HG03432 (cell line): Measurements from ENCODE around the gene ZNF629.
A peak's percentile ranks its signal among the peaks of the same experiment; 100 is the strongest.

Experiments used
- ATAC-seq: cut with Tn5 transposase; IDR thresholded peaks from one replicate; pipeline ENCODE4 v1.9.1; 2021; ENCODE audit warnings: mild to moderate bottlenecking, moderate library complexity; ENCODE audit not compliant: unreplicated experiment

ZNF629 gene

DNA sequence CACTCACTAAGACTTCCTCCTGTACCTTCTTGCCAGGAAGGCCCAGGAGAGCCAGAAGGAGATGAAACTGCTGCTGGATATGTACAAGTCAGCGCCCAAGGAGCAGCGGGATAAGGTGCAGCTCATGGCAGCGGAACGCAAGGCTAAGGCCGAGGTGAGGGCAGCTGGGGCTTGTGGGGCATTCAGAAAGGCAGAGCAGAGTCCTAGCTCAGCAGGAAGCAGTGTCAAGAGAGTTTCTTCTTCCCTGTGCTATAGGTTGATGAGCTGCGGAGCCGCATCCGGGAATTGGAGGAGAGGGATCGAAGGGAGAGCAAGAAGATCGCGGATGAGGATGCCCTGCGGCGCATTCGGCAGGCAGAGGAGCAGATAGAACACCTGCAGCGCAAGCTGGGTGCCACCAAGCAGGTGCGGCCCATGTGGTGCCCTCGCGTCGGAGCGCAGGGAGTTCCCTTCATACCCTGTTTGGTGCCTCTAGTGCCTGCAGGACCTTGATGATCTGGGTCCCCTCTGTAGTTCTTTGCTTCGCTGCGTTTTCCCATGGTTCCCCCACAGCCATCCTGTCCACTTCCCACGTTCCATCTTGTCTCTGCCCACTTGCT is 18.3 kb downstream of the ZNF629 start:
- ATAC-seq: no peak

DNA sequence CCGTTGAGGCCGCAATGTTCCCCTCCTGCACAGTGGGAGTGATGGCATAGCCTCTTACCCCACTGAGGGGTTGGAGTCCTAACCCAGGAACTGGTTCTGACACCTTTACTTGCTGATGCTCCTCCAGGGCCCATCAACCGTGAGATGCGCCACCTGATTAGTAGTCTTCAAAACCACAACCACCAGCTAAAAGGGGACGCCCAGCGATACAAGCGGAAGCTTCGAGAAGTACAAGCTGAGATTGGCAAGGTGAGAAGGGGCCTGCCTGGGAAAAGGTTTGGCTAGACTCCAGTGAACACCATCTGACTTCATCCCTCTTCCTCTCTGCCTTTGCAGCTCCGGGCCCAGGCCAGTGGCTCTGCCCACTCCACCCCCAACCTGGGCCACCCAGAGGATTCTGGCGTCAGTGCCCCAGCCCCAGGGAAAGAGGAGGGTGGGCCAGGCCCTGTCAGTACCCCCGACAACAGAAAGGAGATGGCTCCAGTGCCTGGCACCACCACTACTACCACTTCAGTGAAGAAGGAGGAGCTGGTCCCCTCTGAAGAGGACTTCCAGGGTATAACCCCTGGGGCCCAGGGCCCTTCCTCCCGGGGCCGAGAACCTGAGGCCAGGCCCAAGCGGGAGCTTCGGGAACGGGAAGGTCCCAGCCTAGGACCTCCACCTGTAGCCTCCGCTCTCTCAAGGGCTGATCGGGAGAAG is 19.1 kb downstream of the ZNF629 start:
- ATAC-seq: no peak

DNA sequence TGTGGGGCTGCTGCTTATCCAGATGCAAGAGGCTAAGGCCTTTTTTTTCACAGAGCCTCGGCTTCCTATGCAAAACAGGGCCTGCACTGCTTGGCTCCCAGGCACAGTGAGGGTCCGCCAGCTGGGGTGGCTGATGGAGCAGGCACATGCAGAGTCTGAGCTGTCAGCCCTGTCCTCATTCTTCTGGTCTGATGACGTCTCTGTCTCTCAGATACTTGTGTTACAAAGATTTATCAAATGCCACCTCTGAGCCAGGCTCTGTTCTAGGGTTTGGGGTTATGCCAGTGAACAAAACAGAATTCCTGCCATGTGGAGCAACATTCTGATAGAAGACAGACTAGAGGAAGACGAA is 20.1 kb downstream of the ZNF629 start:
- no peak for ATAC-seq

DNA sequence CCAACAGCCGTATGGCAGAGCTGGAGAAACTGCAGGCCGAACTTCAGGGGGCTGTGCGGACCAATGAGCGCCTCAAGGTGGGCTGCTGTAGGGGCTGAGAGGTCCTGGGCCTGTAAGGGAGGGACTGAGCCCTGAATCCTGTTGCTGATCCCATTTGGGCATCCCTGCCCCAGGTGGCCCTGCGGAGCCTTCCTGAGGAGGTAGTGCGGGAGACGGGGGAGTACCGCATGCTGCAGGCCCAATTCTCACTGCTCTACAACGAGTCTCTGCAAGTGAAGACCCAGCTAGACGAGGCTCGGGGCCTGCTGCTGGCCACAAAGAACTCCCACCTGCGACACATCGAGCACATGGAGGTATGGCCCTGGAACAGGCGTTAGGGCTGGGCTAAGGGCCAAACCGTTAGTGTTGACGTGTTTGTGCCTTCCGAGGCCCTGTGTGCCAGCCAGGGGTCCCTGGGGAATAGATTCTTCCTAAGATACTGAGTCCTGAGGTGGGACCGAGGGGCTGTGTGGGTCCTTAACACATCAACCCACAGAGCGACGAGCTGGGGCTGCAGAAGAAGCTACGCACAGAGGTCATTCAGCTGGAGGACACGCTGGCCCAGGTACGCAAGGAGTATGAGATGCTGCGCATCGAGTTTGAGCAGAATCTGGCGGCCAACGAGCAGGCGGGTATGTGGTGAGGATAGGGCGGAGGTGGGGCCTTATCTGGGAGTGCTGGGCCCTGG is 20.6 kb downstream of the ZNF629 start:
- no peak for ATAC-seq

DNA sequence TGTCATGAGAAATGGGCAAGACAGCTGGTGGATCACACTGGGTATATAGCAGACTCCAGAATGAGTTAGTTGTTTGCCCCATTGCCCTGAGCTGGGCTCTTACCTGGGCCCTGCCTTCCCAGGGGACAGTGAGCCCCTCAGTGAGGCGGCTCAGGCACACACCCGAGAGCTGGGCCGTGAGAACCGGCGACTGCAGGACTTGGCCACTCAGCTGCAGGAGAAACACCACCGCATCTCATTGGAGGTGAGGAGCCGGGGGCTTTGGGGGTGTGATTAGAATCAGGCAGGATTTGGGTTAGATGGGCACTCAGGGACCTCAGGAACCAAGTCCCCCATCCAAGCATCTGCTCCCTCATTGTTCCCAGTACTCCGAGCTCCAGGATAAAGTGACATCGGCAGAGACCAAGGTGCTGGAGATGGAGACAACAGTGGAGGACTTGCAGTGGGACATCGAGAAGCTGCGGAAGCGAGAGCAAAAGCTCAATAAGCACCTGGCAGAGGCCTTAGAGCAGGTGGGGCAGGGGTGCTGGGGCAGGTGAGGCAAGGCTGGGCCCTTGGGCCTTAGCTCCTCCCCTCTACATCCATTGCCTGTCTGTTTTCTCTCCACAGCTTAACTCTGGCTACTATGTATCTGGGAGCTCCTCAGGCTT is 22.1 kb downstream of the ZNF629 start:
- ATAC-seq: no peak

DNA sequence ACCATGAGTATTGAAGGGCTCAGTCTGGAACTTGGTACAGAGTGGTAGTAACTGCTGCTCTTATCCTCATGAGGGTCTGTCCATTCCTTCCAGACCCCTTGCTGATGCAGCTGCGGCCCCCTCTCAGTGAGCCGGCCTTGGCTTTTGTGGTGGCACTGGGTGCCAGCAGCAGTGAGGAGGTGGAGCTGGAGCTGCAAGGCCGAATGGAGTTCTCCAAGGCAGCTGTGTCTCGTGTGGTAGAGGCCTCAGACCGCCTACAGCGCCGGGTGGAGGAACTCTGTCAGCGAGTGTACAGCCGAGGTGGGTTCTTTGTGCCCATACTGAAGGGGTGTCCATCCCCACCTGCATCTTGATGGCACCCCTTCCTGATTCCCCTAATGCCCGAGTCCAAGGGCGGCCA is 22.9 kb downstream of the ZNF629 start:
- no peak for ATAC-seq

DNA sequence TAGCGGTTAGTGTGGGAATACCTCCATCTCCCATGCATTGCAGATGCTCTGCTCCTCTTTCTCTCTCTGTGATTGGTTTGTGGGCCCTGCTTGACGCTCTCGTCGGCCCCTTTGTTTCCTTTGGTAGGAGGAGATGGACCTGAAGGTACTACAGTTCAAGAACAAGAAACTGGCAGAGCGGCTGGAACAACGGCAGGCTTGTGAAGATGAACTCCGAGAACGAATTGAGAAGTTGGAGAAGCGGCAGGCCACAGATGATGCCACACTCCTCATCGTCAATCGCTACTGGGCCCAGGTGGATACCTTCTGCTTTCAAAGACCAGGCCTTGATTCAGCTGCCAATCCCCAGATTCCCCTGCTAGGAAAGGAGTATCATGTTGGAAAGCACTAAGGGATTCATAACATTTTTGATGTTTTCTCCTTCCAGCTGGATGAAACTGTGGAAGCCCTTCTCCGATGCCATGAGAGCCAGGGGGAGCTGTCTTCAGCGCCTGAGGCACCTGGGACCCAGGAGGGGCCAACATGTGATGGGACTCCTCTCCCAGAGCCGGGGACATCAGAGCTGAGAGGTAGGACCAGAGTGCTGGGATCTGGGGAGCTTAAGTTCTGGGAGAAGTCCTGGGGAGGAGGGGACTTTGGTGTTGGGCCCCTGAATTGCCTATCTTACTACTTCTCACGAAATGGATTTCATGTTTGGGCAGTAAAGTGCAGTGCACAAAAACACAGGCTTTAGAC is 23.8 kb downstream of the ZNF629 start:
- no peak for ATAC-seq

DNA sequence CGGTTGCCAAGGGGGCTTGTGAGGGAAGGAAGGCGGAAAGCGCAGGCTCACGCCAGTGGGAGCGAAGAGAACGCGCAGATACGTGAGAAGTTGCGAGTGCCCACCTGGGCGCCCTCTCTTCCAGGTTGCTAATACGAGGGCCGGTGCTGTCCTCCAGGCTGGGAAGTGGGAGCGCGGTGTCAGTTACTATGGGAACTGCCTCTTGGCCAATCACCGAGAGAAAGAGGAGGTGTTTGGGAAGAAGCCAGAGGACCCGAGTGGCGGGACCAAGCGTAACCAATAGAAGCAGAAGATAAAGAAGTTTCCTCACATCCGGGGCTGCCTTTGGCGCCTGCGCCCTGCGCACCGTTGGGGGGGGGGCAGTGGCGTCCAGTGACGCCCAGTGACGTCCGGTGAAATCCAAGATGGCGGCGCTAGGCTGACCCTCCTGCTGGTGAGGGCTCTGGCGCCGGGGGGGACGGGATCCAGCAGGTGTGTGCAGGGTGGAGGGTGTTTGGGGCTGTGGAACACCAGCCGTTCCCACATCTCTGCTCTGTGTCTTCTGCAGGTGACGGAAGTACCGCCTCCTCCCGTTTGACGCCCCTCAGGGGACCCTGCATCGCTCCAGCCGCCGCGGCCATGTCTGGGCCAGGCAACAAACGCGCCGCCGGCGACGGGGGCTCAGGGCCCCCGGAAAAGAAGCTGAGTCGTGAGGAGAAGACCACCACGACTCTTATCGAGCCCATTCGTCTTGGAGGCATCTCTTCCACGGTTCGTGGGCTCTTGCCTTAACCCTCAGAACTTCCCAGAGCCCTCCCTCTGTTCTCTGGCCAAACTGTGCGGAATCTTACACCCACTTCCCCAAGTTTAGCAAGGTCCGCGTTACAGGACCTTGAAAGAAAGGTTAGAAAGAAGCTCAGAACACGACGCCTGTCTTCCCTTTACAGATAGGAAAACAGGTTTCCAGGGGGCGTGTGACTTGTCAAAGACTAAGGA is 24.8 kb downstream of the ZNF629 start, which contains the start of the genes CFAP119 and RNF40:
Gene CFAP119 (minus strand): TSS at position 135 of the 975 bp plus-strand sequence. CDS start 314 bp downstream, outside the sequence.
Gene RNF40 (plus strand): TSS at position 395 of the 975 bp plus-strand sequence. CDS start 224 bp downstream, at position 619.
- ATAC-seq: peak; percentile 87

DNA sequence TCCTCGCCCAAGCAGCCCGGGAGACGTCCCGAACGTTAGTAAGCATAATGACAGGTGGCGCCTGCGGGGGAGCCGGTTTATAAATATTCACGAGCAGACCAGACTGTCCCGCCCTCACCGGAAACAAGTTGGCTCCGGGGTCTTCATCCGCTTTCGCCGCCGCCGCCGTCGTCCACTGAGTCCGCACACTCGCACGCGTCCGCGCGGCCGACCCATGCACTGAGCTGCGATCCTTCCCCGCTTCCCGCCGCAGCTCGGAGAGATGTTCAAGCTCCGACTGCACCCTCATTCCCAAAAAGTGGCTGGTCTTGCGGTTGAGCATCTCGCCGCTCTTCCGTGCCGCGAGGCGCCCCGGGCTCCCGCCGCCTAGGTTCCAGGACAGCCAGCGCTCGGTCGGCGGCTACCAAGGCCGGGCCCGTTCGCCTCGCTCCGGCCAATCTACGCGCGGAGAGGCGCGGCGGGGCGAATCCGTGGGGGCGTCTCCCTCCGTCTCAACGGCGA is 25.5 kb downstream of the ZNF629 start:
- ATAC-seq: peak; percentile 39

DNA sequence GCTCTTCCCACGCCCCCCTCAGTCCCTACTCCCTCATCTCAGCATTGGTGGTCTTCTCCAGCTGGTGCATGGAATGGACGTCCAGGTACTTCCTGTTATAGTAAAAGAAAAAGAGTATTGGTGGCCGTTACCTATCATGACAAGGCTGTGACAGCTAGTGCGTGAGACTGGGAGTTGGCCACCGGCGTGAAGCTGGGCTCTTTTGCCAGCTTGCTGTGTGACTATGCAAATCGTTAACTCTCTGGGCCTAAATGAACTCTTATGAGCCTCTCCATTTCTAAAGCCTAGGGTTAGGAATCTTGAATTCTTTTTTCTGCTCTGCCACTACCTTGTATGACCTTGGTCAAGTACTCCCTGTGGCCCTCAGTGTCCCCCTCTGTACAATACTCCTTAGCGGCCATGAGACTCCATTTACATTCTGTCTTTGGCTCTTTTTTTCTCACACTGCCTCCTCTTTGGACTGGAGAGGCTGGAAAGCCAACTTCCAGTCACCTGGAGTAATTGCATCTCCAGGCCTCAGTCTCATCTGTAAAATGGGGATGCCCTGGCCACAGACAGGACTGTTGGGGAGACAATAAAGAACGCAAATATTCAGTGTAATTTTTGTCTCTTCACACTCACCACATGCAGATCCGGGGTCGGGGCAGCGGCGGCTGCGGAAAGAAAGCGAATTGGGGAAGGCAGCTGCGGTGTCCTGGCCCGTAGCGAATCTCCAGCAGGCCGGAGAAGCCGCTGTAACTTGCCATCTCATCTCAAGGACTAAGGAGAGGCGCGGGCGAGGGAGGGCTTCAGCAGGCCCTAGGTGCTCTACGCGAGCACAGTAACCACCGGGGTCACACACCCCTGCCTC is 26.2 kb downstream of the ZNF629 start:
- no peak for ATAC-seq

DNA sequence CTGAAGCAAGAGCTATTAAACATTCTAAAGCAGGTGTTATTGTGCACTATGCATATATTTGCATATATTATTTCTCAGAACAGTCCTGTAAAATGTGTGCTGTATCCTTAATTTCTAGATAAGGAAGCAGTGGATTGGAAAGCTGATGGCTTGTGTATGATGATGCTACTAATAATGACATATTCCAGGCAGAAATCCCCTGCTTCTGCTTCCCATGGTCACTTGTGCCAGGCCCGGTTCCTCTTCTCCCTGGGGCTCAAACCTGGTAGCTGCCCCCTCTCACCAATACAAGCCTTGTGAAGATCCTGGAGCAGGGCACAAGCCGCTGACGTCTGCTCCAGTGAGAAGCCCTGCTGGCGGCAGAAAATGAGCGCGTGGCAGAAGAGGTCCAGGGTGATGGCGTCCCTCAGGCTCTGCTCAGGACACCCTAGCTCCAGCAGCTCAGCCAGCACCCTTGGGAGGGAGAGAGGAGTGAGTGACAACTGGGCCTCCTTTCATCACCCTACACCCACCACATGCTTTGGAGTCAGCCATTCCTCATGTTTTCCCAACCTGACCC is 26.9 kb downstream of the ZNF629 start:
- no peak for ATAC-seq

DNA sequence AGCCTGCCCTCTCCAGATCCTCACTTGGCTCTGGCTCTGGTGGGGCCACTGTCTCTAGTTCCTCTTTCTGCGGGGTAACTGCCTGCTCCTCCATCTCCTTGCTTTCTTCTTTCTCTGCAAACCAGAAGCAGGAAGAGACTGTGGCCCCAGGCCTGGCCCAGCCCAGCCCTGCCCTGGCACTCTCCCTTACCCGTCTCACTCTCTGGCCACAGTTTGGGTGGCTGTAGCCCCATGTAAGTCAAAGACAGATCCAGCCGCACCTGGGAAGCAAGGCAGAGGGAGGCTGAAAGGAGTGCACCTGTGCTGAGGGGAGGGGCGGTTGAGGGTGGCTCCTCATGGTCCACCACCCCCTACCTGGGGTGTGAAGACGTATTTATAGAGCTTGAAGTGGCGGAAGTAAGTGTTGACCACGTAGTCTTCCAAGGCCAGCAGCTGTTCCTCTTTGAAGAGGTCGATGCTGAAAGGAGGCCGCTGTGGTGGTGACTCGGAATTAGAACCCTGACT is 28.0 kb downstream of the ZNF629 start:
- ATAC-seq: no peak

DNA sequence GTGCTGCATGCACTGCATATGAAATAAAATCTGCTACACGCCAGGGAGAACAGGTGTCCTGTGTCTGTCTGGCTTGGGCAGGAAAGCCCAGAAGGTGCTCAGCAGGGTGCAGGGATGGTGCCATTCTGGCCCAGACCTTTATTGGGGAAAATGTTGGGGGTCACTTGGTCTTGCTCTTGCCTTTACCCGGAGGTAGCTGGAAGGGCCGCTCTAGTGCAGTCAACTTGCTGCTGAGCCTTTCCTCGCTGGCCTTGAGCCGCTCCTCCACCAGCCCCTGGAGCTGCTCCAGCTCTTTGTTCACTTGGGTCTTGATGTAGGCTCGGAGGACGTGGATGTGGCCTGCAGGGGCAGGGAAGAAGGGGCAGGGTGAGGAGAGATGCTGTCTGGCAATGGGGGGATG is 29.7 kb downstream of the ZNF629 start:
- no peak for ATAC-seq

DNA sequence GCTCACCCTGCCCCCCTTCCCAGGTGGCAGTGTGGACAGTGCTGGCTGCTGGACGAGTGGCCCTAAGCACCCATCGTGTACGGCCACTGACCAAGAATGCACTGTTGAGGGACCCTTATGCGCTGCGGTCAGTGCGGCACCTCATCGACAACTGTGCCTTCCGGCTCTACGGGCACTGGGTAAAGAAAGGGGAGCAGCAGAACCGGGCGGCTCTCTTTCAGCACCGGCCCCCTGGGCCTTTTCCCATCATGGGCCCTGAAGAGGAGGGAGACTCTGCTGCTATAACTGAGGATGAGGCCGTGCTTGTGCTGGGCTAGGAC is 30.3 kb downstream of the ZNF629 start:
- ATAC-seq: no peak

DNA sequence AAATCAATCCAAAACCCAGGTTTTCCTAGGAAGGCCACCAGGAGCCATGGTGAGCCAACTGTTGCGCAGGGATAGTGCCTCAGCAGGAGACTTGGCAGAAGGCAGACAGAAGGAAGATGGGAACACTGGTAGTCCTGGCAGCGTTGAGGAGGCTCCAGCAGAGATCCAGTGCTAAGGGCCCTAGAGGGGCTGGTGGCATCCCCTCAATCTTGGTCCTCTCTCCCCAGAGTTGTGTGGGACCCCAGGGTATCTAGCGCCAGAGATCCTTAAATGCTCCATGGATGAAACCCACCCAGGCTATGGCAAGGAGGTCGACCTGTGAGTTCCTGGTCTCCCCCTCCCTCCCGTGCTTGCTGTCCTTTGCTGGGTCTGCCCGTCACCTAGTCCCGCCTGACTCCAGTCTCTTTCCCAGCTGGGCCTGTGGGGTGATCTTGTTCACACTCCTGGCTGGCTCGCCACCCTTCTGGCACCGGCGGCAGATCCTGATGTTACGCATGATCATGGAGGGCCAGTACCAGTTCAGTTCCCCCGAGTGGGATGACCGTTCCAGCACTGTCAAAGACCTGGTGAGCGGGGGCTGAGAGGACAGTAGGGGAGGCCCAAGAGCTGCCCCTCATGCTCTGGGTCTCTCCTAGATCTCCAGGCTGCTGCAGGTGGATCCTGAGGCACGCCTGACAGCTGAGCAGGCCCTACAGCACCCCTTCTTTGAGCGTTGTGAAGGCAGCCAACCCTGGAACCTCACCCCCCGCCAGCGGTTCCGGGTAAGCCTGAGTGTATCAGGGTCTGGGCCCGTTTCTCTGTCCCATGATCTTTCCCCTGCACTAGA is 30.8 kb downstream of the ZNF629 start:
- no peak for ATAC-seq

DNA sequence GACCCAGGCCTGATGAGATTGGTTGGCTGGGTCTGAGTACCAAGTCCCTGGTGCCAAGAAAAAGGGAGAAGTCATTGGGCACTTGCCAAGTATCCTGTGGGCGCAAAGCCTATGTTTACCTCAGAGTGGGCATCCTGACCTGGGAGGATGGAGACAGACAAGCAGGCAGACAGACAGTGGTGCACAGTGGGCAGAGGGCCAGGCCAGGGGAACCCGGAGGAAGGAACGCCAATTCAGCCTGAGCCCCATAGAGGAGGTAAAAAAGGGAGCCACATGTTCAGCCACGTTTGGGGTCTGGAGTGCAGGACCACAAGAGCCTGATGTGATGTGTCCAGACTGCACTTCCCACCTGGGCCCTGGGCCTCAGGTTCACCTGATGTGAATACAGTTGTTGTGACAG is 33.4 kb downstream of the ZNF629 start:
- ATAC-seq: no peak

DNA sequence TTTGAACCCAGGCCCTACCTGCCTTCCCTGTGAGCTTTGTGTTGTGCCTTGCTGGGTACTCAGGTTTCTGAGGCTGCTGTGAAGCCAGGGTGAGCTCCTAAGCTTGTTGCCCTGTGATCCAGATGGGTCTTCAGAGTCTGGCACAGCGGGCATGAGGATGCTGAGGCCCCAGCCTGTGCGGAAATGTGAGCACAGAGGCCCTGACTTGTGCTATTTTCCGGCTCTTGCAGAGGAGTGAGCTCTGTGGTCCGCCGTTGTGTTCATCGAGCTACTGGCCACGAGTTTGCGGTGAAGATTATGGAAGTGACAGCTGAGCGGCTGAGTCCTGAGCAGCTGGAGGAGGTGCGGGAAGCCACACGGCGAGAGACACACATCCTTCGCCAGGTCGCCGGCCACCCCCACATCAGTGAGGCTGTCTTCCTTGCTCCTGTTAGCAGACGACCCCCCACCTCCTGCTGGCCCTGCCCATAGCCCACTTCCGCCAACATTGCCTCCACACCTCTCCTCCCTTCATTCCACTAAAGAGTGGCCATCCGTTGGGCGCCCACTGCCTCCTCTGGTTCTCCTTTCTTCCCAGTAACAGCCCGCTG is 36.0 kb downstream of the ZNF629 start:
- no peak for ATAC-seq
